GM18526 (cell line): ENCODE data around the gene CACNA2D3.

Source experiments
- POLR2A ChIP-seq: IDR thresholded peaks from 3 replicates; pipeline ENCODE4 v1.6.1; 2011; ENCODE audit not compliant: insufficient read length; ENCODE audit errors: extremely low read depth

Gene CACNA2D3

GRCh38 chr3:54570008-54570407 is 447.7 kb downstream of the CACNA2D3 start:
- TF ChIP-seq POLR2A: no peak

- TF ChIP-seq POLR2A: no peak
Observed at GRCh38 chr3:54572197-54572895, 450.0 kb downstream of the CACNA2D3 start.

- no peak for TF ChIP-seq POLR2A
Observed at GRCh38 chr3:54573858-54574257, 451.5 kb downstream of the CACNA2D3 start.

DNA sequence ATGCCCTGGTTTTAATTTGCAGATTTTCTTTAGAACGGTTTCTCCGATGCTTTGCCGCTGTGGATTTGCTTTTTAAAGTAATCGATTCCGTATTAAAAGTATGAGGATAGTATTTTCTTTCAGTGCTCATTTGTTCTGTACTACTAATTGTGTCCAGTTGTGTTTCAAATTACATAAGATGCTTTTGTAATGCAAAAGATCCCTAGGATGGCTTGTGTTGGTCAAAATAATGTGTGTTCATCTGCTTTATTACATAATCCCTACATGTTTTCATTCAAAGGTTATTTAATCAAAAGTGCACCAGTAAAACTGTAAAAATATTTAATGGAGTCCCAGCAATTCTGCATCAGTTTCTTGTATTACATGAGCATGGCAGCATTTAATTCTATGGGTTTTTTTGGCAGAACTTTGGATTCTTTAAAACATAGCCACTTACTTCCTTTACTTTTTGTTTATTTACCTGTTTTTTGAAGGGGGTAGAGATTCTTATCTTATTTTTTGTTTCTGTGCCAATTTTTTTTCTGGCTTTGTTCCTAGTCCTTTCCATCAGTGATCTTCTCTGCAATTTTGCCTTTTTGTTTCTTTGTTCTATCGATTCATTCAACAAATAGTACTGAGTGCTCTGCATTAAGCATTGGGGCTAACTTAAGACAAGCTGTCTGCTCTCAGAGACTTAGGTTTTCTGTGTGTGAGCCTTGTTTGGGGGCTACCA is 452.7 kb downstream of the CACNA2D3 start:
- TF ChIP-seq POLR2A: no peak

GRCh38 chr3:54575618-54575960 is 453.2 kb downstream of the CACNA2D3 start:
- no peak for TF ChIP-seq POLR2A

- no peak for TF ChIP-seq POLR2A
Observed at GRCh38 chr3:54577313-54577712, 455.0 kb downstream of the CACNA2D3 start.

DNA sequence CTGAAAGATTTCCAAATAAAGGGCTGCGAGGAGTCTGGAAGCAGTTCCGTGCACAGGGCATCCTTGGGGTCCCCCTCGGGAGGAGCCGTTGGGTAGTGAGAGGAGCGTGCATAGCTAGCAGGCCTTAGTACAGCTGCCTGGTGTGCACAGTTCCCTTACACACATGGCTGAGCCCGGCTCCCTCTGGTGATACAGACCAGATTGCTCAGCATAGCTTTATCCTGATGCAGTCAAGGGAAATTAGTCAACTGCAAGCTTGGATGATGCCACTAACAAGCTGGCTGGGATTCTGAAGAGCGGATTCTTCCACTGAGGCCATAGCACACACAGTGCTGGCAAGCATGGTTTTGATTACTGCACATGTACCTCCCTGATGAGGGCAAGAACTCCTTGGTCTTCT is 456.1 kb downstream of the CACNA2D3 start:
- no peak for TF ChIP-seq POLR2A

DNA sequence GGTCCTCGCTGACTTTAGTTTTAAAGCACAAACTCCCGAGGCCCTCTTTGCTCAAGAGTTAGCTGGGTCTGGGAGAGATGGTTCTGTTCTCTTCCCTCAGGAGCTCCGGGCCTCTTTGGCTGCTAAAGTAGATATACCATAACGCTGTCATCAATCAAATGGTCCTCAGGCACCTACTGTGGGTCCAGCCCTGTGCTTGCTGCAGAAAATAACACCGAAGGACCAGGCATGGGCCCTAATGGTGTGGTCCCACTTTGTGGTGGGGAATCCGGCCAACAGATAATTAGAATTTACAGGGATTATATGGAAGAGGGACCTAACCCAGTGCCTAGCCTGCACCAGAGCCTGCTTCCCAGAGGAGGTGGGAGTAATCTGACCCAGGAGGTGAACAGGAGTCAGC is 458.1 kb downstream of the CACNA2D3 start:
- TF ChIP-seq POLR2A: no peak

GRCh38 chr3:54582424-54582823 is 460.1 kb downstream of the CACNA2D3 start:
- TF ChIP-seq POLR2A: no peak

DNA sequence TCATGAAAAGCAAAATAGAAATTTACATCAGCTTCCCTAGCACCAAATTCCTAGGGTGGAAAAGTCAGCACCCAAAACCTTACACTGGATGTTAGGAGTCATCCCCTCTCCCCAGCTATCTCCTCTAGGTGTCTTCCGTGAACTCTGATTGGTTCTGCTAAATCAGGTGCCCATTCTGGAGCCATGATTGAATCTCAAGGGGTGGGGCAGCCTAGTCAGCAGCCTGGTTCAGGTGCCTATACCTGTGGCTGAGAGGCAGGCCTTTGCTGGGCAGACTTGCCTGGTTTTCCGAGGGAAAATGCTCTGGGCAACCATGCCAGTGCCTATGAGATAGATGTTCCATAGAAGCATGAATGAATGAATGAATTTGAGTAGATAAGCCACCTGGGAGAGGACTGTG is 468.8 kb downstream of the CACNA2D3 start:
- no peak for TF ChIP-seq POLR2A

DNA sequence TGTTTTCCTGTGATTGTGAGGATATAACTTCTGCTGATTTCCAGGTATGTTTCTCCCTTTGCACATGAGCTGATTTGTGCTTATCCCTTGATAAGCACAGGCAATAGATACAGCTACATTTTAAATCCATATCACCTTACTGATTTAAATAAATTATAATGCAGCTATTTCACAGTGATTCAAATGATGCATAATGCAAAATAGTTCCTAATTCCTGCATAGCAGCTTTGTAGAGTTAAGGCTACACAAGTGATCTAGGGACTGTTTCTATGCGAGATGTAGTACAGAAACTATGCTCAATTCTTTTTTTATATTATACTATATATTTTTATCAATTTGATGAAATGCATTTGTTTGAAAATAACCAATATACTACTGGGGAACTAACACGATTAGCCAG is 471.3 kb downstream of the CACNA2D3 start:
- TF ChIP-seq POLR2A: no peak

DNA sequence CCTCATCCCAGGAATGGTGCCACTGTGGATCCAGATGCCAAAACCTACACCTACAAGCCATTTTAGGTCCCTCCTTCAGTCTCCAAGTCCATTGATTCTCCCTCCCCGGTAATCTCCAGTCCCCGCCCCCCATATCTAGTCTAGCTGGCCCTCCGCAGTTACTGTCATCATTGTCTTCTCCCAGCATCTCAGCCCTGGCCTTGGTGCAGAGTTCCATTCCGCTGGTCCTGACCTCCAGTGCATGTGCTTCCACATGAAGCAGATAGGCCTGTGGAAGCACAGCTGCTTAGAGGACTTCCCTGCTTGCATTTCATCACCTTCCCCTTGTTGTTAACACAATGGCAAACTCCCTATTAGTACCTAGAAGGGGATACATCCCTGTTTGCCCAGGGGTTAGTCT is 473.7 kb downstream of the CACNA2D3 start:
- no peak for TF ChIP-seq POLR2A

GRCh38 chr3:54599716-54600115 is 477.4 kb downstream of the CACNA2D3 start:
- TF ChIP-seq POLR2A: no peak

GRCh38 chr3:54600441-54601204 is 478.3 kb downstream of the CACNA2D3 start:
- TF ChIP-seq POLR2A: no peak

DNA sequence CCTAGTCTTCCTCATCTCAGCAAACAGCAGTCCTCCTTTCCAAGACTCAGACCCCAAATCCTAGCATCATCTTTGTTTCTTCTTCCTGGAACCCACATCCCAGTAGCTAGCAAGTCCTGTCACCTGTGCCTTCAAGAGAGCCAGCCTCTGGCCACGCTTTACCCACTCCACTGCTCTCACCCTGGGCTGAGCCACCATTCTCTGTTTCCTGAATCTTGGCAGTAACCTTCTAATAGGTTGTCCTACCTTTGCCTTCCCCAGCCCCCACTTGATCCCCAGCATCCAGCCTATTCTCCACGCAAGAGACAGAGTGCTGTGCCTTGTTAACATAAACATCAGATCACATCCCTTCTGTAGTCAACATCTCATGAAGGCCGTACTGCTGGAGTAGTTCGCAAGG is 482.1 kb downstream of the CACNA2D3 start:
- no peak for TF ChIP-seq POLR2A

GRCh38 chr3:54608041-54608440 is 485.7 kb downstream of the CACNA2D3 start:
- no peak for TF ChIP-seq POLR2A
